ENCODE results near the gene ORAI1. TPM values are rescaled to one million over a fixed set of nuclear protein-coding genes. Genes with fewer than 3 reads are reported as not detected.

Gene ORAI1
- total and polyA plus RNA-seq, 9 donors = 3.4 to 18.4 (median 12.3) TPM

Small RNA genes lying within 50 kb of the gene (small RNA-seq; reads per million reads assigned to genes)
- not detected for gene RNU6-1004P

Other genes with a start within 250 kb of the ORAI1 start
- gene RNF34, start 226.4 kb upstream of the ORAI1 start, total RNA-seq = 10 to 100 TPM; 22.2 to 39.8 (median 29.3) TPM
- gene RNF34, start 226.4 kb upstream of the ORAI1 start, polyA plus RNA-seq = 10 to 100 TPM; 17.3 to 25.1 TPM
- 10 to 100 TPM; 14.9 to 33.6 (median 26.1) TPM for gene KDM2B, start 45.5 kb upstream of the ORAI1 start, total RNA-seq
- gene KDM2B, start 45.5 kb upstream of the ORAI1 start, polyA plus RNA-seq = 10 to 100 TPM; 13.2 to 17.1 TPM
- gene MORN3, start 43.1 kb downstream of the ORAI1 start, total RNA-seq = 1 to 10 TPM in 2 of 7 donors, under 1 TPM in 5; 0.08 to 3.2 (median 0.65) TPM
- 1 to 10 TPM in 1 of 2 donors, under 1 TPM in 1; 0.65 to 1.2 TPM for gene MORN3, start 43.1 kb downstream of the ORAI1 start, polyA plus RNA-seq
- 10 to 100 TPM in 4 of 7 donors, 1 to 10 TPM in 3; 2.0 to 15.3 (median 10.1) TPM for gene TMEM120B, start 86.2 kb downstream of the ORAI1 start, total RNA-seq
- 1 to 10 TPM; 4.7 to 5.6 TPM for gene TMEM120B, start 86.2 kb downstream of the ORAI1 start, polyA plus RNA-seq
- gene RHOF, start 167.2 kb downstream of the ORAI1 start, total RNA-seq = 10 to 100 TPM in 6 of 7 donors, 1 to 10 TPM in 1; 9.3 to 37.3 (median 18.2) TPM
- gene RHOF, start 167.2 kb downstream of the ORAI1 start, polyA plus RNA-seq = 1 to 10 TPM; 3.7 to 7.9 TPM
- 10 to 100 TPM in 5 of 7 donors, 1 to 10 TPM in 2; 8.7 to 44.6 (median 31.7) TPM for gene SETD1B, start 177.5 kb downstream of the ORAI1 start, total RNA-seq
- 10 to 100 TPM in 1 of 2 donors, 1 to 10 TPM in 1; 6.2 to 15.5 TPM for gene SETD1B, start 177.5 kb downstream of the ORAI1 start, polyA plus RNA-seq
- 1 to 10 TPM; 1.2 to 7.2 (median 4.4) TPM for gene HPD, start 232.3 kb downstream of the ORAI1 start, total RNA-seq
- gene HPD, start 232.3 kb downstream of the ORAI1 start, polyA plus RNA-seq = 1 to 10 TPM; 1.3 to 4.0 TPM

Data from ovary (tissue), 9 donors.